BJ (cell line): Measurements from ENCODE around the gene RAF1. TPM values are rescaled to one million over a fixed set of nuclear protein-coding genes. Genes with fewer than 3 reads are reported as not detected.

Experiments
- CTCF ChIA-PET: fragments of 350-600 bp; formaldehyde crosslinking; extraction: SDS; loops from one replicate; lab custom pipeline; 2021; ENCODE audit warnings: antibody characterized with exemption, inconsistent platforms; lab: Yijun Ruan, JAX
- POLR2A ChIA-PET: fragments of 300-600 bp; sonication (Branson Sonifier 250); formaldehyde crosslinking; extraction: SDS; loops from one replicate; lab custom pipeline; 2021; ENCODE audit warnings: antibody characterized with exemption; lab: Charles Lee
- DNase-seq: peaks from one replicate; pipeline ENCODE4 v3.0.0-alpha.2; 2011; ENCODE audit warnings: low read depth
- H3K27me3 ChIP-seq: 2 replicates; pipeline ENCODE4 v1.6.0; 2011; ENCODE audit warnings: low read length; ENCODE audit not compliant: control insufficient read depth, insufficient read depth
- H3K36me3 ChIP-seq: 2 replicates; pipeline ENCODE4 v1.5.1; 2011; ENCODE audit warnings: low read length; ENCODE audit not compliant: control insufficient read depth, insufficient read depth
- H3K4me3 ChIP-seq: 2 replicates; pipeline ENCODE4 v1.5.1; 2011; ENCODE audit warnings: low read depth, mild to moderate bottlenecking, control low read depth, low read length
- polyA plus RNA-seq: library from polyadenylated mRNA; depleted of rRNA; stranded (reverse); fragments of >200 nt; gene quantifications from 2 replicates; pipeline ENCODE4 v1.2.3, GENCODE V29; 2011
- TF ChIP-seq, protein P1 (sequence below): IDR thresholded peaks from 2 replicates; pipeline ENCODE4 v1.5.1; 2011; ENCODE audit warnings: low read depth, mild to moderate bottlenecking, control low read depth, inconsistent platforms, low read length, moderate library complexity; ENCODE audit not compliant: insufficient read depth

The RAF1 gene
- polyA plus RNA-seq, 1 experiment: 122 TPM

DNA sequence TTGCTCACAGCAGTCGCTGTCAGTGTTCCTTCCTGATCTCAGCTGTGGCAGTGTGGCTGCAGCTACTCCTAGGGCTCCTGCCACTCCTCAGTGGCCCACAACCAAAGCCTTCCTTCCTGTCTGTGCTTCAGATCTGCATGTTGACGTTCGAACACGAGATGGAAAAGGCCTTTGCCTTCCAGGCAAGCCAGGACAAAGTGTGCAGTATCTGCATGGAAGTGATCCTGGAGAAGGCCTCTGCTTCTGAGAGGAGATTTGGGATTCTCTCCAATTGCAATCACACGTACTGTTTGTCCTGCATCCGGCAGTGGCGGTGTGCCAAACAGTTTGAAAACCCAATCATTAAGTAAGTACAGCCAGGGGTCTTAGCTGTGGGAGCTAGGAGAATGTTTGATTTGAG lies 89.3 kb downstream of the RAF1 start:
- Histone ChIP-seq H3K36me3 (peaks cover 26% of the 10 kb centered on the region), H3K4me3 (no peak overlapping the region), H3K27me3 (no peaks in the 10 kb centered on the region)
- POLR2A ChIA-PET: no interaction called here
- CTCF ChIA-PET: interaction anchor here (0.8 to 1.3 kb wide), 3 partner anchors 10 to 133 kb away, joined by 3 to 6 read pairs (median 3); no protein-coding TSS in a partner anchor
- TF ChIP-seq, protein P1, sequence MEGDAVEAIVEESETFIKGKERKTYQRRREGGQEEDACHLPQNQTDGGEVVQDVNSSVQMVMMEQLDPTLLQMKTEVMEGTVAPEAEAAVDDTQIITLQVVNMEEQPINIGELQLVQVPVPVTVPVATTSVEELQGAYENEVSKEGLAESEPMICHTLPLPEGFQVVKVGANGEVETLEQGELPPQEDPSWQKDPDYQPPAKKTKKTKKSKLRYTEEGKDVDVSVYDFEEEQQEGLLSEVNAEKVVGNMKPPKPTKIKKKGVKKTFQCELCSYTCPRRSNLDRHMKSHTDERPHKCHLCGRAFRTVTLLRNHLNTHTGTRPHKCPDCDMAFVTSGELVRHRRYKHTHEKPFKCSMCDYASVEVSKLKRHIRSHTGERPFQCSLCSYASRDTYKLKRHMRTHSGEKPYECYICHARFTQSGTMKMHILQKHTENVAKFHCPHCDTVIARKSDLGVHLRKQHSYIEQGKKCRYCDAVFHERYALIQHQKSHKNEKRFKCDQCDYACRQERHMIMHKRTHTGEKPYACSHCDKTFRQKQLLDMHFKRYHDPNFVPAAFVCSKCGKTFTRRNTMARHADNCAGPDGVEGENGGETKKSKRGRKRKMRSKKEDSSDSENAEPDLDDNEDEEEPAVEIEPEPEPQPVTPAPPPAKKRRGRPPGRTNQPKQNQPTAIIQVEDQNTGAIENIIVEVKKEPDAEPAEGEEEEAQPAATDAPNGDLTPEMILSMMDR: no peak
- no peak for DNase-seq

DNA sequence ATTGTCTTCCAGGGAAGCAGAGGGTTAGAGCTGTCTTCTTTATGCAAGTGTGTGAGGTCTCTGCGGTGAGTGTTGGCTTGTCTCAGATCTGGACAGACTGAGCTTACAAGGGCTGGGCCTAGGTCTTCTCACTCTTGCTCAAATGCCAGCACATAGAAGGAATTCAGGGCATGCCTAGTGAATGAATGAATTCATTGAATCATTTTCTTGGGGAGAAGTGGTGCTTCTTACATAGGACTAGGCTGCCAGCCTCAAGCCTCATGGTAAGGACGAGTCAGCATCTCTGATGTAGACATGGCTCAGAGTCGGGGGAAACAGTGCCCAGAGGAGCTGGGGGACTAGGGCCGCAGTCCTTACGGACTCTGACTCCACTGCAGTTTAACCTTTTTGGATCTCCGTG lies 89.8 kb downstream of the RAF1 start:
- no peaks in the 10 kb centered on the region for H3K27me3 ChIP-seq
- no peak for DNase-seq
- no peak overlapping the region for H3K4me3 ChIP-seq
- ChIA-PET CTCF (interaction anchor here (1.3 kb wide), 1 partner anchor 12 kb away, joined by 6 read pairs; no protein-coding TSS in a partner anchor), POLR2A (no interaction called here)
- TF ChIP-seq, protein P1: no peak
- peaks cover 26% of the 10 kb centered on the region for H3K36me3 ChIP-seq

DNA sequence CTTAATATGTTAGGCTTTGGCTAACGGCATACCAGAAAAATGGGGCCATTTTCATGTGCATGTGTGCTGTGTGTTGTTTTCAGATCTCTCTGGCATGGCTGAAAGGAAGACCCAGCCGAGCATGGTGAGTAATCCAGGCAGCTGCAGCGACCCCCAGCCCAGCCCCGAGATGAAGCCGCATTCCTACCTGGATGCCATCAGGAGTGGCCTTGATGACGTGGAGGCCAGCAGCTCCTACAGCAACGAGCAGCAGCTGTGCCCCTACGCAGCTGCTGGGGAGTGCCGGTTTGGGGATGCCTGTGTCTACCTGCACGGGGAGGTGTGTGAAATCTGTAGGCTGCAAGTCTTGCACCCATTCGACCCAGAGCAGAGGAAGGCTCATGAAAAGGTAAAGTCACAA lies 91.9 kb downstream of the RAF1 start:
- Histone ChIP-seq H3K36me3 (peaks cover 26% of the 10 kb centered on the region), H3K27me3 (no peaks in the 10 kb centered on the region), H3K4me3 (no peak overlapping the region)
- ChIA-PET POLR2A (no interaction called here), CTCF (no interaction called here)
- TF ChIP-seq, protein P1: no peak
- no peak for DNase-seq

DNA sequence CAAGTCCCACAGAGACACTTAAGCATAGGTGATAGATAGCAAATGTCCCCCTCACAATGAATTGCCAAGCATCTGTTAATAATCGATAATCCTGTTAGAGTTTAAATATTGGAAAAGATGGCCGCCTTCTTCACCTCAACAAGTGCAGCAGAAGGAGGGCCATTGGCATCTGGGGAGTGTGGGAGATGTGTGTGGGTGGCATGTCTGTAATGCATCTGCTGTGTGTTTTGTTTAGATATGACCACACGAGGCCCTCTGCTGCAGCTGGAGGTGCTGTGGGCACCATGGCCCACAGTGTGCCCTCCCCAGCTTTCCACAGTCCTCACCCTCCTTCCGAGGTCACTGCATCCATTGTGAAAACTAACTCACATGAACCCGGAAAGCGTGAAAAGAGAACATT lies 94.1 kb downstream of the RAF1 start:
- ChIA-PET POLR2A (no interaction called here), CTCF (no interaction called here)
- TF ChIP-seq, protein P1: no peak
- no peaks in the 10 kb centered on the region for H3K27me3 ChIP-seq
- H3K36me3 ChIP-seq: peaks cover 22% of the 10 kb centered on the region
- DNase-seq: no peak
- no peak overlapping the region for H3K4me3 ChIP-seq

DNA sequence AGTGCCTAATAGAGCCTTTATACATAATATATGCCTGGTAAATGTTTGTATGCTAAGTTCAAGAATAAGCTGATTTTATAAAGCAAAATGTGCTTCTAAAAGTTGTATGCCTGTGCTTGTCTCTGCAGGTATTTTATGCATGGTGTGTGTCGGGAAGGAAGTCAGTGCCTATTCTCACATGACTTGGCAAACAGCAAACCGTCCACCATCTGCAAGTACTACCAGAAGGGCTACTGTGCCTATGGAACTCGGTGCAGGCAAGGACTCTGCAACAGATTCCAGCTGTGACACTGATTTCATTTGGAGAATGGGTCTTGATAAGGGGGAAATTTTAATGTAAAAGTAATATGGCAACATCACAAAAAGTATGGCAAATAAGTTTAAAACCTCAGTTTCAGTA lies 95.2 kb downstream of the RAF1 start:
- Histone ChIP-seq H3K36me3 (peaks cover 13% of the 10 kb centered on the region), H3K4me3 (no peak overlapping the region), H3K27me3 (no peaks in the 10 kb centered on the region)
- POLR2A ChIA-PET: no interaction called here
- no peak for DNase-seq
- CTCF ChIA-PET: interaction anchor here (0.6 to 1.2 kb wide), 2 partner anchors 94 to 151 kb away, joined by 3 read pairs; no protein-coding TSS in a partner anchor
- TF ChIP-seq, protein P1: no peak
